Measurements from ENCODE around the gene PIEZO1. TPM values are rescaled to one million over a fixed set of nuclear protein-coding genes. Genes with fewer than 3 reads are reported as not detected.
"Not testable (repeated sequence)": the region's sequence is repeated elsewhere in the genome, so short reads cannot be mapped to it uniquely, and the experiment has no call there.

PIEZO1 gene
- total RNA-seq, 1 donor from 2014 or later = 91.7 TPM

DNA sequence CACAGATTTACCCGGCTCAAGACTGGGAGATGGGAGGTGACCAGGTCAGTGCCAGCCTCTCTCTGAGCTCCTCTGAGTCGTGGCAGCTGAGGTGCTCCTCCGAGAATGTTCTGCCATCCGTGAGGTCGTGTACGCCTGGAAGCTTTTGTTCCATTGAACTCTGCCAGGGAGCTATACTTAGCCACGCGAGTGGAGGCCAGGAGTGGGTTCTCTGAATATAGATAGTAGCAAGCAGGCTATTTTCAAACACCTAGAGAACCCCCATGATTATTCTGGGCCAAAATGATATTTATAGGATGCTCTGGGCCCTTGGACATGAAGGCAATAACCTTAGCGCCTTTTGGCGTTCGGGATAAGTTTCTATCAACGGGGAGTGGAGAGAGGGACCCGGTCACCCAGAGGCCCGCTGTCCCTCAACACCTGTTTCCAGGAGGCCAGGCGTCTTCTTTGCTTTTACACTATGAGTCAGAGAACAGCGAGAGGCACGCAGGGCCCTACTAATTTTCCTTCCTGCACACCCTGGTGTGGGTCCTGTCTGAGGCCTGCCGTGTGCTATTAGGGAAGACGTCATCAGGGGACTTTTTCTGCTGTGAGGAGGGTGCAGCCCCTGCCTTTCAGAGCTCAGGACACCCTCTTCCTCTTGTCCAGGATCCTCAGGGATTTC is 111.2 kb downstream of the PIEZO1 start:
- DNase-seq (ENCODE audit: low spot score) = no peak

DNA sequence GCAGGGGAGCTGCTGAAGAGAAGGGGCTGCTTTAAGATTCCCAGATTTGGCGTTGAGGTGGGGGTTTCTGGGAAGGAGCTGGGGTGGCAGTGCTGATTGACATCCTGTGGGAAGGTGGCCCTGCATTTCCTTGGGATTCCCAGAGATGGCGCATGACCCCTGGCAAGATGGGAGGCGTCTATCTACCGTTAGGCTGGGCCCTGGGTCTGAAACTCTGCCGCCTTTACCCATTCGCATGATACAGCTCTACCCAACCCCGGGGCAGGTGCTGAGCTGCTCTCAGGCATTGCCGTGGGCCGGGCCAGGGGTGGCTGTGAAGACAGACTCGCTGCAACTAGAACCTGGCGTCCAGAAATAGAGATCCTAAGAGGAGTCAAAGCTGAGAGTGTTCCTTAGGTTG is 112.2 kb downstream of the PIEZO1 start:
- no peak for DNase-seq (ENCODE audit: low spot score)

DNA sequence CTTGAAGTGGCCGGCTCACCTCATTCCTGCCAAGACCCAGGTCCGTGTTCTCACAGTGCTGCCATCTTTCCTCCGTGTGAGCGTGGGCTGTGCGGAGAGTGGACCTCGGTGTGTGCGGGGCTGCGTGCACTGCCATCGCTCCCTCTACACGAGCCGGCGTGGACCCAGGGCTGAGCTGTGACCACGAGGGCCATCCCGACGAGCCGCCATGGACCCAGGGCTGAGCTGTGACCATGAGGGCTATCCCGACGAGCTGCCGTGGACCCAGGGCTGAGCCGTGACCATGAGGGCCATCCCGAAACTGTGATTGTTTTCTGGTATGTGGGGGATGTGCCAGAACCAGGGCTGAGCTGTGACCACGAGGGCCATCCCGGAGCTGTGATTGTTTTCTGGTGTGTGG is 113.2 kb downstream of the PIEZO1 start:
- DNase-seq (ENCODE audit: low spot score) = no peak

DNA sequence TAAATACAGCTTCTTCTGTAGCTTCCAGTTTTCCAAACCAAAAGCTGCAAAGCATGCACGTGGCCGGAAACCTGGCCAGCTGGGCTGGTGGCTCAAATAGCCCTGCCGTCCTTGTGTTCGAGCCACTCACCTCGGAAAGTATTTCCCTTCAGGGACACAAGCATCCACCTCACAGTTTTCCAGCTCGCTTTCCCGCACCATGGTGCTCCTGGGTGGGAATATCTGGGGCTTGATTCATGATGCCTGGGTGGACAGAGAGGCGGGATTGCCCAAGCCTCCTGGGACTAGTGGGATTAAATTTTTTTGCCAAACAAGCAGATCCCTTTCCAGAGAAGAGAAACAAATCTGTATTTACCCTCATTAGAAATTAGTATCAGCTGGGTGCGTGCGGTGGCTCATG is 115.0 kb downstream of the PIEZO1 start:
- no peak for DNase-seq (ENCODE audit: low spot score)

DNA sequence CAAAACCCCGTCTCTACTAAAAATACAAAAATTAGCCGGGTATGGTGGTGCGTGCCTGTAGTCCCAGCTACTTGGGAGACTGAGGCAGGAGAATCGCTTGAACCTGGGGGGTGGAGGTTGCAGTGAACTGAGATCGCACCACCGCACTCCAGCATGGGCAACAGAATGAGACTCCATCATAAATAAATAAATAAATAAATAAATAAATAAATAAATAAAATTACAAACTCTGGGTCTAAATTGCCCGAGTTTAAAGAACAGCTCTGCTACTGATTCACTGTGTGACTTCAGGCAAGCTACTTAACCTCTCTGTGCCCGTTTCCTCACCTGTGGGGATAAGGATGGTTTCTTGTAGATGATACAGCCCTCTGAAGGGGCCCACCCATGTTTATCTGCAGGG is 115.5 kb downstream of the PIEZO1 start:
- not testable (repeated sequence) for DNase-seq (ENCODE audit: low spot score)

DNA sequence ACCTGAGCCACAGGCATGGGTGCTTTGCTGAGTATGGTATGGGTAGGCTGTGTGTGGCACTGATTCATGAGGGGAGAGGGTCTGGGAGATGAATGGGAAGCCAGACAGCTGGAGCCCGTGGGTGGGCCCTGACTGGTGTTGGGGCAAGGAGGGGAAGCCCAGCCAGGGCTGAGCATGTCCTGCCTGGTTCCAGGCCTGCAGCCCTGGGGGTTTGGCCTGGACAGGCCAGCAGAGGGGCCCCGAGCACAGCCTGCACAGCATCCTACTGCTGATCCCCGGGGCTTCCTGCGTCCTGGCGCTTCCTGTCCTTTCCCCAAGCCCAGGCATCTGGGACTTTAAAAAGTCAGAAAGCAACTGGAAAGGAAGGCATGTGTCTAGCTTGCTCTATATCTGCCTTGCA is 117.6 kb downstream of the PIEZO1 start:
- no peak for DNase-seq (ENCODE audit: low spot score)

DNA sequence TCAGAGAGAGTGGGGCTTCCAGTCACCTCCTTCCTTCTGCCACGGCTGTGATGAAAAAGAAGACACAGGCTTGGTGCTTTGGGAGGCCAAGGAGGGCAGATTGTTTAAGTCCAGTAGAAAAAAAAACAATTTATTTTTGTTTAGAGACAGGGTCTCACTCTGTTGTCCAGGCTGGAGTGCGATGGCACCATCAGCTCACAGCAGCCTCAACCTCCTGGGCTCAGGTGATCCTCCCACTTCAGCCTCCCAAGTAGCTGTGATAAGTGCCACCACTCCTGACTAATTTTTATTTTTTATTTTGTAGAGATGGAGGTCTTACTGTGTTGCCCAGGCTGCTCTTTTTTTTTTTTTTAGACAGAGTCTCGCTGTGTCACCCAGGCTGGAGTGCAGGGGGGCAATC is 119.5 kb downstream of the PIEZO1 start:
- no peak for DNase-seq (ENCODE audit: low spot score)

Other genes with a start within 250 kb of the PIEZO1 start
- 6.3 TPM for gene ZC3H18, start 214.8 kb downstream of the PIEZO1 start, total RNA-seq (ENCODE audit: insufficient read depth, low replicate concordance)
- not detected for gene IL17C, start 146.6 kb downstream of the PIEZO1 start, total RNA-seq (ENCODE audit: insufficient read depth, low replicate concordance)
- 70.3 TPM for gene CYBA, start 134.2 kb downstream of the PIEZO1 start, total RNA-seq (ENCODE audit: insufficient read depth, low replicate concordance)
- 21.4 TPM for gene MVD, start 122.1 kb downstream of the PIEZO1 start, total RNA-seq (ENCODE audit: insufficient read depth, low replicate concordance)
- not detected for gene SNAI3, start 98.7 kb downstream of the PIEZO1 start, total RNA-seq (ENCODE audit: insufficient read depth, low replicate concordance)
- 29.9 TPM for gene RNF166, start 78.8 kb downstream of the PIEZO1 start, total RNA-seq (ENCODE audit: insufficient read depth, low replicate concordance)
- 10.8 TPM for gene CTU2, start 78.7 kb downstream of the PIEZO1 start, total RNA-seq (ENCODE audit: insufficient read depth, low replicate concordance)
- gene CDT1, start 18.6 kb upstream of the PIEZO1 start, total RNA-seq (ENCODE audit: insufficient read depth, low replicate concordance) = 1.9 TPM
- gene APRT, start 26.7 kb upstream of the PIEZO1 start, total RNA-seq (ENCODE audit: insufficient read depth, low replicate concordance) = 34.2 TPM
- gene GALNS, start 71.7 kb upstream of the PIEZO1 start, total RNA-seq (ENCODE audit: insufficient read depth, low replicate concordance) = 14.9 TPM
- 9.9 TPM for gene TRAPPC2L, start 71.9 kb upstream of the PIEZO1 start, total RNA-seq (ENCODE audit: insufficient read depth, low replicate concordance)
- 1.7 TPM for gene PABPN1L, start 81.4 kb upstream of the PIEZO1 start, total RNA-seq (ENCODE audit: insufficient read depth, low replicate concordance)
- gene CBFA2T3, start 192.0 kb upstream of the PIEZO1 start, total RNA-seq (ENCODE audit: insufficient read depth, low replicate concordance) = 1.4 TPM

Data from umbilical cord (tissue), 2 donors.